HEK293T (cell line): ENCODE results near the gene RNPEP.
"Not testable (repeated sequence)": the region's sequence is repeated elsewhere in the genome, so short reads cannot be mapped to it uniquely, and the experiment has no call there.

ENCODE experiments used
- CTCF ChIA-PET: fragments of 350-600 bp; formaldehyde crosslinking; extraction: SDS; loops from one replicate; lab custom pipeline; 2021; ENCODE audit warnings: antibody characterized with exemption, inconsistent platforms; lab: Yijun Ruan, JAX
- POLR2A ChIA-PET: fragments of 350-600 bp; formaldehyde crosslinking; extraction: SDS; loops from one replicate; lab custom pipeline; 2020; ENCODE audit warnings: antibody characterized with exemption, inconsistent platforms; lab: Yijun Ruan, JAX
- DNase-seq: peaks from one replicate; pipeline ENCODE4 v3.0.0; 2012; ENCODE audit warnings: mixed read lengths; ENCODE audit errors: extremely low spot score
- ARNT ChIP-seq: fragments of 450-650 bp; IDR thresholded peaks from 2 replicates; pipeline ENCODE4 v1.6.1; 2017; ENCODE audit warnings: mild to moderate bottlenecking
- BHLHE40 ChIP-seq: fragments of 450-650 bp; IDR thresholded peaks from 2 replicates; pipeline ENCODE4 v1.6.1; 2016; ENCODE audit warnings: mild to moderate bottlenecking, moderate library complexity, borderline replicate concordance
- CTBP1 ChIP-seq: fragments of 450-650 bp; IDR thresholded peaks from 2 replicates; pipeline ENCODE4 v1.6.1; 2016; ENCODE audit warnings: borderline replicate concordance
- ELF4 ChIP-seq: fragments of 450-650 bp; IDR thresholded peaks from 2 replicates; pipeline ENCODE4 v1.6.1; 2017; ENCODE audit warnings: antibody characterized with exemption
- FOXA1 ChIP-seq: fragments of 450-650 bp; IDR thresholded peaks from 2 replicates; pipeline ENCODE4 v1.6.1; 2016; ENCODE audit warnings: mild to moderate bottlenecking
- FOXK2 ChIP-seq: fragments of 450-650 bp; IDR thresholded peaks from 2 replicates; pipeline ENCODE4 v1.6.1; 2016; ENCODE audit warnings: mild to moderate bottlenecking
- FOXM1 ChIP-seq: fragments of 450-650 bp; IDR thresholded peaks from 2 replicates; pipeline ENCODE4 v1.6.1; 2017; ENCODE audit warnings: mild to moderate bottlenecking, borderline replicate concordance
- HDGF ChIP-seq: fragments of 450-650 bp; IDR thresholded peaks from 2 replicates; pipeline ENCODE4 v1.6.1; 2017; ENCODE audit warnings: antibody characterized with exemption, borderline replicate concordance
- L3MBTL2 ChIP-seq: fragments of 450-650 bp; conservative IDR thresholded peaks from 2 replicates; pipeline ENCODE4 v1.6.1; 2016; ENCODE audit warnings: mild to moderate bottlenecking
- LEF1 ChIP-seq: fragments of 450-650 bp; IDR thresholded peaks from 2 replicates; pipeline ENCODE4 v1.6.1; 2017; ENCODE audit warnings: mild to moderate bottlenecking, borderline replicate concordance
- NFRKB ChIP-seq: fragments of 450-650 bp; IDR thresholded peaks from 2 replicates; pipeline ENCODE4 v1.6.1; 2016; ENCODE audit warnings: mild to moderate bottlenecking, moderate library complexity
- PKNOX1 ChIP-seq: fragments of 450-650 bp; IDR thresholded peaks from 2 replicates; pipeline ENCODE4 v1.6.1; 2016
- SP1 ChIP-seq: fragments of 450-650 bp; IDR thresholded peaks from 2 replicates; pipeline ENCODE4 v1.6.1; 2017
- SUZ12 ChIP-seq: fragments of 450-650 bp; IDR thresholded peaks from 2 replicates; pipeline ENCODE4 v1.6.1; 2016; ENCODE audit warnings: mild to moderate bottlenecking
- TARDBP ChIP-seq: fragments of 450-650 bp; IDR thresholded peaks from 2 replicates; pipeline ENCODE4 v1.6.1; 2016
- ZNF384 ChIP-seq: fragments of 450-650 bp; IDR thresholded peaks from 2 replicates; pipeline ENCODE4 v1.6.1; 2016

Gene RNPEP

DNA sequence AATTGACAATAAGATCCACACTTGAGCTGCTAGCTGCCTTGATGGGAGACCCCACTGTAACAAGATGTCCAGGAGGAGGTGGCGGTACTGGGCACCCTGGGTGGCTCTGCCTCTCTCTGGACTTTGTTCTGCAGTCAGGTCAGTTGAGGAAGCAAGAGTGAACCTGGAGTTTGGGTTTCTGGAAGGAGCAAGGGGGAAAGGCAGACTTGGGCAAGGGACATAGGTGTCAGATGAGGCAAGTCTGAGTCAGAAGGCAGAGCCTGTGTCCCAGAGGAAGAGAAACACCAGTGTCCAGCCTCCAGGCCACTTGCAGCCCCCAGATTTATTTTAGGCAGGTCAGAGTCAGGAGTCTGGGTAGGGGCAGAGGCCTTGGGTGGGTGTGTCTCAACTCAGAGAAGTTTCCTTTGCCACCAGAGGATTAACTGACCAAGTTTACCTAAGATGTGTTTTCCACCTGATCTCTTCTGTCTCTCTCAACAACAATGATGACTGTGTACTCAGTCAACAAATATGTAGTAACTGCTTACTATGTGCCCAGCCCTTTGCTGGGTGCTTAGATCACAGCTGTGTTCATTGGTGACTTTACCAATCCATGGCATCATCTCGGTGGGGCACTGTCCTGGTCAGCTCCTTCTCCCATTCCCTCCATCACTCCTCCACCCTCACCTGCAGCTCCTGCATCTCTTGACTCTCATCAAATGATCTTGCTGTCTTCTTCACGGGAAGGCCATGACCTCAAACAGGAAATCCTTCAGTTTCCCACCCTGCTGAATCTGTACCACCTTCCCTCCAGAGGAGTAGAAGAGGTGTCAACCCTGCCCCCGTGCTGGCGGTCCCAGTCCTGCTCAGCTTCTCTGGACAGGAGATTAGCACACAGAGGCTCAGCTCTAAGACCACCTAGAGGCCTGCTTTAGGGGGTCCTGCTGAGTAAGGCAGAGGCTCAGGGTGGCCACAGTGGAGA is 64.6 kb downstream of the RNPEP start:
- TF ChIP-seq PKNOX1 (no peak), L3MBTL2 (no peak), SUZ12 (no peak), TARDBP (no peak), HDGF (no peak), NFRKB (no peak), ARNT (no peak), ELF4 (no peak), SP1 (no peak), FOXA1 (no peak), FOXM1 (no peak), CTBP1 (no peak)
- ChIA-PET CTCF (no interaction called here), POLR2A (no interaction called here)
- DNase-seq = no peak

DNA sequence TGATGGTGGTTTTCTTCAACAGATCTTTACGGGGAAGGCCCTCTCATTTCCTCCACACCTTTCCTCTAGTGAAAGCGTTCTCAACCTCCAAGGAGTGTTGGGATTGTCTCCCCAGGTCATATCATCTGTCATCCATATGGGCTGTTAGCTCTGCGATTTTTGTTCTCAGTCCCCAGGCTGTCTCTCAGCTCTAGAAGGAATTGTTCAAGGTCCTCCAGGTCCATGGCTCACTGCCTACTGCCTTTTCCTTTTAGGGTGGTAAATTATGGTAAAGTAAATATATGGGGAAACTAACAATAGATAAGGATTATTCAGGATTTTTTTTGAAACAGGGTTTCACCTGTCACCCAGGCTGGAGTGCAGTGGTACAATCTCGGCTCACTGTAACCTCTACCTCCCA is 65.5 kb downstream of the RNPEP start:
- ChIA-PET CTCF (interaction anchor here (0.5 kb wide), 1 partner anchor 552 kb away, joined by 3 read pairs; no protein-coding TSS in a partner anchor), POLR2A (no interaction called here)
- TF ChIP-seq FOXA1 (no peak), BHLHE40 (no peak), LEF1 (no peak), FOXK2 (no peak), ZNF384 (no peak), SP1 (no peak), PKNOX1 (no peak)
- no peak for DNase-seq

DNA sequence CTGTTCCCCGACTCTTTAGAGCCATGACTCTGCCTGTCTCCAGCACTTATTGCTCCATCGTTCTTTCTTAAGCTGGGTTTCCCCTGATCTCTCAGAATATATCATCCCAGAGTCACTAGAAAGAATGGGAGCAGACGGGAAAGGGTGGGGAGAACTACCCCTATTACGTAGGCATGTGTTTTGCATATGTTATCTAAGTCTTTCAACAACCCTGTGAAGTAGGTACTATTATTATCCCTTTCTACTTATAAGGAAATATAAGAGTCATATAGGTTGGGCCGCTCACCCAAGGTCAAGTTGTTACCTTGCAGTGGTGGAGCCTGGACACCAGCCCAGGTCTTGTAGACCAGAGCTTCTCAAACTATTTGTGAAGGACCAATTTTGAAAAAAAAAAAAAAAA is 66.7 kb downstream of the RNPEP start:
- POLR2A ChIA-PET = no interaction called here
- no peak for DNase-seq
- no peak for TF ChIP-seq NFRKB
- no peak for TF ChIP-seq FOXA1
- no peak for TF ChIP-seq BHLHE40
- no peak for TF ChIP-seq FOXM1
- no peak for TF ChIP-seq L3MBTL2
- no peak for TF ChIP-seq ELF4
- TF ChIP-seq SP1 = no peak
- TF ChIP-seq CTBP1 = no peak
- no peak for TF ChIP-seq HDGF
- TF ChIP-seq ARNT = no peak
- TF ChIP-seq FOXK2 = no peak
- TF ChIP-seq ZNF384 = no peak
- no peak for TF ChIP-seq SUZ12
- no peak for TF ChIP-seq TARDBP
- no peak for TF ChIP-seq LEF1
- no peak for TF ChIP-seq PKNOX1
- CTCF ChIA-PET = no interaction called here

- DNase-seq = no peak
- ChIA-PET CTCF (no interaction called here), POLR2A (no interaction called here)
- TF ChIP-seq LEF1 = no peak
- no peak for TF ChIP-seq ZNF384
- TF ChIP-seq TARDBP = no peak
- no peak for TF ChIP-seq CTBP1
- no peak for TF ChIP-seq HDGF
- TF ChIP-seq ELF4 = no peak
- no peak for TF ChIP-seq NFRKB
- TF ChIP-seq L3MBTL2 = no peak
- no peak for TF ChIP-seq SP1
- TF ChIP-seq FOXA1 = no peak
- no peak for TF ChIP-seq PKNOX1
- TF ChIP-seq FOXM1 = no peak
- no peak for TF ChIP-seq SUZ12
- TF ChIP-seq FOXK2 = no peak
- TF ChIP-seq ARNT = no peak
- TF ChIP-seq BHLHE40 = no peak
Measured at GRCh38 chr1:202054094-202054493, 71.6 kb downstream of the RNPEP start.

DNA sequence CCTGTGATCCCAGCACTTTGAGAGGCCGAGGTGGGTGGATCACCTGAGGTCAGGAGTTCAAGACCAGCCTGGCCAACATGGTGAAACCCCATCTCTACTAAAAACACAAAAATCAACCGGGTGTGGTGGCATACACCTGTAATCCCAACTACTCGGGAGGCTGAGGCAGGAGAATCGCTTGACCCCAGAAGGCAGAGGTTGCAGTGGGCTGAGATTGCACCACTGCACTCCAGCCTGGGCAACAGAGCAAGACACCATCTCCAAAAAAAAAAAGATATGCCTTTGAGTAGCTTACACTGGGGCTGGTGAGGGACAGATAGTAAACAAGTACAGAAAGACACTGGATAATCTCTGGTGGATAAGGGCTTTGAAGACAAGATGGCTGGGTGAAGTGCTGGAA is 72.2 kb downstream of the RNPEP start:
- CTCF ChIA-PET, POLR2A ChIA-PET, DNase-seq: not testable (repeated sequence)
